ENCODE measurements around the gene CYB5R4.

DNA sequence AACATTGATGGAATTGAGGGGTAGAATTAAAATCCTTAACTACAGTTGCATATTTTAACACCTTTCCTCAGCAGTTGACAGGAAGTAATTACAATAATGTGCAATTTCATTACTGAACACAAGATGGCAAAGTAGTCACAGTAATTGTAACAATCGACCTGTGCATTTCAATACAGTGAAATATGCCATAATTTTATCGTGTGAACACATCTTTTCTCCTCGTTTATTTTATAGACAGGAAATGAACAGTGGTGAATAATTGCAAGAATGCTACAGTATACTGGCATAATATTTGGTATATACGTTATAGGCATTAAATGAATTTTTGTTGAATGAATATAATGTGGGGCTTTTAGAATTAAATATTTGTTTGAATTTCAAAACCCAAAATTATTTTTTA, 25.0 kb downstream of the CYB5R4 start:
- TF ChIP-seq POLR2A (IDR thresholded peaks at IDR 0.05) (no peak), POLR2AphosphoS5 (IDR thresholded peaks at IDR 0.05) (no peak)
- TF ChIP-seq, protein P1, sequence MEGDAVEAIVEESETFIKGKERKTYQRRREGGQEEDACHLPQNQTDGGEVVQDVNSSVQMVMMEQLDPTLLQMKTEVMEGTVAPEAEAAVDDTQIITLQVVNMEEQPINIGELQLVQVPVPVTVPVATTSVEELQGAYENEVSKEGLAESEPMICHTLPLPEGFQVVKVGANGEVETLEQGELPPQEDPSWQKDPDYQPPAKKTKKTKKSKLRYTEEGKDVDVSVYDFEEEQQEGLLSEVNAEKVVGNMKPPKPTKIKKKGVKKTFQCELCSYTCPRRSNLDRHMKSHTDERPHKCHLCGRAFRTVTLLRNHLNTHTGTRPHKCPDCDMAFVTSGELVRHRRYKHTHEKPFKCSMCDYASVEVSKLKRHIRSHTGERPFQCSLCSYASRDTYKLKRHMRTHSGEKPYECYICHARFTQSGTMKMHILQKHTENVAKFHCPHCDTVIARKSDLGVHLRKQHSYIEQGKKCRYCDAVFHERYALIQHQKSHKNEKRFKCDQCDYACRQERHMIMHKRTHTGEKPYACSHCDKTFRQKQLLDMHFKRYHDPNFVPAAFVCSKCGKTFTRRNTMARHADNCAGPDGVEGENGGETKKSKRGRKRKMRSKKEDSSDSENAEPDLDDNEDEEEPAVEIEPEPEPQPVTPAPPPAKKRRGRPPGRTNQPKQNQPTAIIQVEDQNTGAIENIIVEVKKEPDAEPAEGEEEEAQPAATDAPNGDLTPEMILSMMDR (IDR thresholded peaks at IDR 0.05 in 8 of 11, conservative IDR thresholded peaks at IDR 0.05 in 3 of 11) = peak; percentile 36 to 80 (median 65)
